Endothelial cell of umbilical vein (primary cell): ENCODE measurements around the gene PFN3. TPM values are rescaled to one million over a fixed set of nuclear protein-coding genes. Genes with fewer than 3 reads are reported as not detected.

Source experiments
- BruUV-seq: library from RNA; stranded (reverse); fragments of 400-500 nt; replicated peaks from 2 replicates; lab custom pipeline; 2021; lab: Mats Ljungman, UMichigan
- CTCF ChIA-PET: fragments of 300-600, 350-600 bp; sonication (Branson Sonifier 250); formaldehyde crosslinking; loops from one replicate; lab custom pipeline; 2021; ENCODE audit warnings: antibody characterized with exemption, inconsistent platforms; lab: Charles Lee
- POLR2A ChIA-PET: fragments of 300-600, 350-600 bp; sonication (Branson Sonifier 250); formaldehyde crosslinking; loops from one replicate; lab custom pipeline; 2021; ENCODE audit warnings: antibody characterized with exemption, inconsistent platforms; lab: Charles Lee
- DNase-seq: peaks from one replicate; pipeline ENCODE4 v3.0.0-alpha.2; 2011; ENCODE audit warnings: low read depth, low spot score
- FAIRE-seq: peaks from 2 replicates; lab custom pipeline; 2011; peaks lifted over from hg19 to GRCh38; lab: Jason Lieb, UNC
- H2AFZ ChIP-seq: 2 replicates; pipeline ENCODE4 v1.6.0; 2012; ENCODE audit warnings: low read depth, low read length, control low read depth, inconsistent platforms
- H3K27ac ChIP-seq: 2 replicates; pipeline ENCODE4 v1.5.1; 2011; ENCODE audit warnings: low read depth, mild to moderate bottlenecking, control low read depth, low read length, moderate library complexity; ENCODE audit not compliant: insufficient read depth
- H3K27me3 ChIP-seq, 2 experiments: 2 replicates each; pipeline versions ENCODE4 v1.6.0 to v1.6.1; 2011; ENCODE audit warnings: low read length in 2 of 2, mixed read lengths in 1 of 2; ENCODE audit not compliant: control insufficient read depth in 2 of 2, insufficient read depth in 2 of 2
- H3K36me3 ChIP-seq, 2 experiments: 2 replicates in 1 of 2; 3 replicates in 1 of 2; pipeline ENCODE4 v1.5.1; 2011; ENCODE audit warnings: low read length in 2 of 2, mild to moderate bottlenecking in 1 of 2, moderate library complexity in 1 of 2; ENCODE audit not compliant: control insufficient read depth in 2 of 2, insufficient read depth in 2 of 2; ENCODE audit errors: extremely low read depth in 1 of 2
- H3K4me1 ChIP-seq: 3 replicates; pipeline ENCODE4 v1.5.1; 2011; ENCODE audit warnings: mild to moderate bottlenecking, low read length; ENCODE audit not compliant: control insufficient read depth, insufficient read depth; ENCODE audit errors: extremely low read depth
- H3K4me2 ChIP-seq: 2 replicates; pipeline ENCODE4 v1.6.1; 2011; ENCODE audit warnings: low read length, control low read depth, mixed read lengths; ENCODE audit not compliant: insufficient read depth
- H3K4me3 ChIP-seq, 3 experiments: fragments of 200-600 bp in 1 of 3; sonication (generic), shearing (Covaris generic) in 1 of 3; replicated peaks in 1 of 3; 2 replicates each; pipeline ENCODE4 v1.5.1; 2011 to 2016; ENCODE audit warnings: control low read depth in 3 of 3, low read length in 3 of 3, mild to moderate bottlenecking in 2 of 3, inconsistent platforms in 1 of 3, low read depth in 1 of 3, moderate library complexity in 1 of 3; ENCODE audit not compliant: insufficient read depth in 1 of 3
- H3K79me2 ChIP-seq: 2 replicates; pipeline ENCODE4 v1.6.0; 2012; ENCODE audit warnings: low read length, inconsistent platforms; ENCODE audit not compliant: control insufficient read depth, insufficient read depth
- H3K9ac ChIP-seq: replicated peaks from 2 replicates; pipeline ENCODE3; 2011; ENCODE audit warnings: low read length, control low read depth; ENCODE audit not compliant: insufficient read depth; ENCODE audit errors: extremely low read depth
- H3K9me1 ChIP-seq: replicated peaks from 3 replicates; pipeline ENCODE4 v1.6.0; 2011; ENCODE audit warnings: mild to moderate bottlenecking, low read length; ENCODE audit not compliant: control insufficient read depth, insufficient read depth; ENCODE audit errors: extremely low read depth
- H3K9me3 ChIP-seq: replicated peaks from 2 replicates; pipeline ENCODE4 v1.5.1; 2012; ENCODE audit warnings: low read length, inconsistent platforms; ENCODE audit not compliant: control insufficient read depth, insufficient read depth
- H4K20me1 ChIP-seq: replicated peaks from 2 replicates; pipeline ENCODE3; 2011; ENCODE audit warnings: mild to moderate bottlenecking, low read length; ENCODE audit not compliant: control insufficient read depth, insufficient read depth; ENCODE audit errors: extremely low read depth
- CTCF ChIP-seq, 2 donors: IDR thresholded peaks; 1 replicate in 1 of 2; 2 replicates in 1 of 2; pipeline ENCODE4 v1.5.1; 2011; ENCODE audit warnings: low read length in 2 of 2, mild to moderate bottlenecking in 2 of 2, moderate library complexity in 2 of 2, control low read depth in 1 of 2, inconsistent platforms in 1 of 2, low read depth in 1 of 2; ENCODE audit not compliant: insufficient read depth in 1 of 2; ENCODE audit errors: extremely low read depth in 1 of 2
- EZH2 ChIP-seq: IDR thresholded peaks from 2 replicates; pipeline ENCODE4 v1.6.1; 2012; ENCODE audit warnings: borderline replicate concordance, low read depth, mild to moderate bottlenecking, moderate library complexity, low read length, inconsistent platforms; ENCODE audit not compliant: severe bottlenecking
- GATA2 ChIP-seq: IDR thresholded peaks from 2 replicates; pipeline ENCODE4 v1.7.0; 2011; ENCODE audit warnings: low read depth, mild to moderate bottlenecking, moderate library complexity, mixed read lengths, low read length; ENCODE audit not compliant: insufficient read length, insufficient read depth
- POLR2A ChIP-seq: IDR thresholded peaks from 2 replicates; pipeline ENCODE4 v1.6.1; 2012; ENCODE audit warnings: low read depth, mild to moderate bottlenecking, control low read depth, low read length
- dilution Hi-C: fragments of 300-500 bp; cut with MboI; formaldehyde crosslinking; loops from one replicate; pipeline ENCODE4 v1.15.0; 2019; ENCODE audit warnings: low sequenced_read_pairs; ENCODE audit not compliant: extremely low pct_ligation_motif_present
- intact Hi-C: fragments of 100-400 bp; cut with micrococcal nuclease; formaldehyde crosslinking; loops from one replicate; pipeline ENCODE4 v1.10.0; 2022
- polyA plus RNA-seq, 4 experiments: library from polyadenylated mRNA; depleted of rRNA in 3 of 4; stranded (reverse) in 3 of 4; unstranded in 1 of 4; fragments of >200 nt; gene quantifications; 2 replicates each; pipeline versions ENCODE4 v1.2.1 to v1.2.3, GENCODE V29; 2011 to 2012; ENCODE audit warnings: missing spikeins in 1 of 4
- total RNA-seq: library from RNA; stranded (reverse); gene quantifications from 2 replicates; pipeline ENCODE4 v1.2.3, GENCODE V29; 2021

PFN3 gene
- total and polyA plus RNA-seq, 2 donors (not counting 3 experiments of a cell fraction or from before 2014, with no cell fraction given): not detected

DNA sequence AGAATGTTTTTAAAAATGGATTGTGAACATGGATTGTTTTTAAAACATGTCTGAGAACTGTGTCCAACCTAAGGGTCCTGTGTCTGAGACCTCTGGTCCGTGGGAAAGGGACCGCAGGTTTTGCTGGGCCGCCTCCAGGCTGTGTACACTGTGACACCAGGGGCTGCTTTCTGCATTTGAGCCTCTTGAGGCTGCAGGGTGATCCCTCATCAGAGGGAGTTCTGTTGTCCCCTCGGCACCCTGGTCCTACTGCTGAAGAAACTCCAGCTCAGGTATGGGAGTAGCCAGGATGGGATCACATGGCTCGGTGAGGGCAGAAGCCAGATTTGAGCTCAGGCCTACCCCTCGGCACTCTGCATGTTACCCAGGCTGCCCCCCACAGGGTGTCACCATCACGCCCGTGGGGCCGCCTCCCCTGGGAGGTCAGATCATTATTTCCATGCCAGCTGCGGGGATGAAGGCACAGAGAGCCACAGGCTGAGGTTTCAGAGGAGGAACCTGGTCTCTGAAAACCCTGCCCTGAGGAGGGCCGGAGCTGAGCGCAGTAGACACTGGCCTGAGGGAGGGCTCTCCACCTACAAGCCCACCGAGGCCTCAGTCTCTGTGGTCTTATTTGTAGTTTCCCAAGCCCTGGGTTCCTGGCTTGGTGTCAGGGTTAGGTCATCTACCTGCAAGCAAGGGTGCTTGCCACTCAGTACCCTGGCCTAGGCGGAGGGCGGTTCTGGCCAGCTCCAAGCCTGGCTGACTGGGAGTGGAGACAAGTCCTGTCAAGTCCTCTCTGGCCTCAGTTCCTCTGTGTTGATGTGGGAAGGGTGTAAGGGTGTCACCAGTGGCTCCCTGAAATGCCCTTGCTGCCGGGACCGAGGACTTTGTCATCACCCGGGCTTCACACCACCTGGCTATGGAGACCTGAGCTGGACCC lies 48.9 kb upstream of the PFN3 start:
- Histone ChIP-seq H3K4me3 (no peak overlapping the region), H3K4me2 (no peak overlapping the region), H4K20me1 (no peaks in the 10 kb centered on the region), H3K27ac (no peak overlapping the region), H3K36me3 (no peaks in the 10 kb centered on the region), H3K27me3 (no peaks in the 10 kb centered on the region), H3K9me3 (no peaks in the 10 kb centered on the region), H2AFZ (no peak overlapping the region), H3K9me1 (no peaks in the 10 kb centered on the region), H3K4me1 (peaks cover 32% of the 10 kb centered on the region), H3K79me2 (no peaks in the 10 kb centered on the region), H3K9ac (no peak overlapping the region)
- POLR2A ChIA-PET: interaction anchor here (0.6 to 1.0 kb wide), 2 partner anchors 48 to 55 kb away, joined by 3 read pairs; partner anchors contain the start of gene PDLIM7
- TF ChIP-seq CTCF (IDR thresholded peaks at IDR 0.05; ENCODE audit: extremely low read depth in 1 of 2, insufficient read depth in 1 of 2, low read depth in 1 of 2, low read length in 2 of 2) (no peak), GATA2 (no peak), POLR2A (no peak), EZH2 (no peak)
- dilution Hi-C loops: no loop called here
- CTCF ChIA-PET: interaction anchor here (1.2 to 13.5 kb wide), 6 partner anchors 8 to 139 kb away, joined by 3 to 288 read pairs (median 8); partner anchors contain the start of gene PFN3
- no peak for FAIRE-seq
- intact Hi-C loops: no loop called here
- no TSS peak for BruUV-seq
- DNase-seq: no peak
